ENCODE measurements around the gene TWSG1.
"Not testable (repeated sequence)": the region's sequence is repeated elsewhere in the genome, so short reads cannot be mapped to it uniquely, and the experiment has no call there.

Gene TWSG1

GRCh38 chr18:9392726-9393125, 58.2 kb downstream of the TWSG1 start:
- DNase-seq (ENCODE audit: low spot score), result no peak

DNA sequence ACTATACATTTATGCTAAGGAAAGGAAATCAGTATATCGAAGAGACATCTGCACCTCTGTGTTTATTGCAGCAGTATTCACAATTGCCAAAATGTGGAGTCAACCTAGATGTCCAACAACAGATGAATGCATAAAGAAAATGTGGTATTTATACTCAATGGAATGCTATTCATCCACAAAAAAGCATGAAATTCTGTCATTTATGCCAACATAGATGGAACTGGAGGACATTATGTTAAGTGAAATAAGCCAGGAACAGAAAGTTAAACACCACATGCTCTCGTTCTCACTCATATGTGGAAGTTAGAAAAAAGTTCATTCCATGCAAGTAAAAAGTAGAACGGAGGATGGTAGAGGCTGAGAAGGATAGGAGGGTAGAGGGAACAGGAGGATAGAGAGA, 59.5 kb downstream of the TWSG1 start:
- no peak for DNase-seq (ENCODE audit: low spot score)

- no peak for DNase-seq (ENCODE audit: low spot score)
Measured at GRCh38 chr18:9400197-9400596, 65.6 kb downstream of the TWSG1 start.

- no peak for DNase-seq (ENCODE audit: low spot score)
Measured at GRCh38 chr18:9401176-9401575, 66.6 kb downstream of the TWSG1 start.

DNA sequence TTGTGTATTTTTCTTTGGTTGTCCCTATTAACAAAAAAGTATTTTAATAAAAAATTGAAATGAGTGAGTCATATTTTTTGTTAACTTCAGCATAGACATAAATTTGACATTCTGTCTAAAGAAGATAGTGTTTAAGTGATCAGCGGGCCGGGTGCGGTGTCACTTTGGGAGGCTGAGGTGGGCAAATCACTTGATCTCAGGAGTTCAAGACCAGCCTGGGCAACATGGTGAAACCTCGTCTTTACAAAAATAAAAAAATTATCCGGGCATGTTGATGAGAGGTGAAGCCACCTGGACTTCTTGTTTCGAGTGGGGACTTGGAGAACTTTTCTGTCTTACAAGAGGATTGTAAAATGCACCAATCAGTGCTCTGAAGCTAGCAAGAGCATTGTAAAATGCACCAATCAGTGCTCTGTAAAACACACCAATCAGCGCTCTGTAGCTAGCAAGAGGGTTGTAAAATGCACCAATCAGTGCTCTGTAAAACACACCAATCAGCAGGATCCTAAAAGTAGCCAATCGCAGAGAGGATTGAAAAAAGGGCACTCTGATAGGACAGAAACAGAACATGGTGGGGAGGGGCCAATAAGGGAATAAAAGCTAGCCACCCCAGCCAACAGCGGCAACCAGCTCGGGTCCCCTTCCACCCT, 67.9 kb downstream of the TWSG1 start:
- DNase-seq (ENCODE audit: low spot score), result not testable (repeated sequence)

GRCh38 chr18:9403795-9404564, 69.4 kb downstream of the TWSG1 start:
- DNase-seq (ENCODE audit: low spot score), result no peak

- DNase-seq (ENCODE audit: low spot score), result no peak
Measured at GRCh38 chr18:9404565-9405060, 70.0 kb downstream of the TWSG1 start.

- DNase-seq (ENCODE audit: low spot score), result no peak
Measured at GRCh38 chr18:9405130-9405529, 70.6 kb downstream of the TWSG1 start.

GRCh38 chr18:9405977-9406376, 71.4 kb downstream of the TWSG1 start:
- no peak for DNase-seq (ENCODE audit: low spot score)

DNA sequence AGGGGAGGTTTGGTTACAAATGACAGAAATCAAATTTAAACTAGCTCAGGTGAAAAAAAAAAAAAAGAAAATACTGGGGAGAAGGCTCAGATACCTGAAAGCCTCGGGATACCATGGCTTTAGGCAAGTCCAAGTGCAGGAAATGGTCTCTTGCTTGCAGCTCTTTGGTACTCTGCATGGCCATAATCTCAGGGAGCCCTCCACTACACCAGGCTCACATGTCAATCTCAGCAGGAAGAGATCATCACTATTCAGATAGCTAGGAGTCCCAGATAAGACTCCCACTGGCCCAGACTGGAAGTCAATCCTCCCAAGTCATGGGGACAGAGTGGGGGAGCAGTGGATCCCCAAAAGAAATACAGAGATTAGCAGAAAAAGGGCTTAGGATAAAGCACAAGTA, 75.9 kb downstream of the TWSG1 start:
- no peak for DNase-seq (ENCODE audit: low spot score)

- peak; percentile 49 for DNase-seq (ENCODE audit: low spot score)
Measured at GRCh38 chr18:9413576-9413975, 79.0 kb downstream of the TWSG1 start.

GRCh38 chr18:9416563-9417072, 82.0 kb downstream of the TWSG1 start:
- DNase-seq (ENCODE audit: low spot score), result no peak

- DNase-seq (ENCODE audit: low spot score), result peak; percentile 70
Measured at GRCh38 chr18:9417073-9417851, 82.7 kb downstream of the TWSG1 start.

DNA sequence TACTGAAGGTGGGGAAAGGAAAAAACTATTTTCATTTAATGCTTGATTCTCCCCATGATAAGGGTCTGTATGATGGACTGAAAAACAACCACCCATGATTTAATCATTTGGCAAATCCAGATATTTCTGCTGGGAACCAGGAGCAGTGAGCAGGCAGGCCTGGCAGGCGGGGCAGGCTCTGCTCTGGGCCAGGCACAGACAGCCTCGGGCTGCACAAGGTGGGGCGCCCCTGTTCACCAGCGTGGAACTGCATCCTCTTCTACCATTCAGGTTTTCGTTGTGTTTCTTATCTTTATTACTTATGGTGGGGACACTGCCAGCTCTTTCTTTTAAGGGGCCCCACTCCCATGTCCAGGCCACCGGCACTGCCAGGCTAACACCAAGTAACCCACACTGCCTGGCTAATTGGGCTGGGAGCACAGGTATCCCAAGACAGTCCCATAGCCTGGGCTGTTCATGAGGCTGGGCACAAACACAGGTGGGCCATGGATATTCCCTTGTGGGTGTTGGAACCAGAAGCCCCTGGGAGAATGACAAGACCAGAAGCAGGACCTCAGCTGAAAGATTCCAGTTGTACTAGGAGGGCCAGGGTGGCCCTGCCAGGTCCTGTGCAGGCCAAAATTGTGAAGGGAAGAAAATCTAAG, 83.6 kb downstream of the TWSG1 start:
- DNase-seq (ENCODE audit: low spot score), result no peak

- DNase-seq (ENCODE audit: low spot score), result peak; percentile 53
Measured at GRCh38 chr18:9419956-9420631, 85.5 kb downstream of the TWSG1 start.

DNA sequence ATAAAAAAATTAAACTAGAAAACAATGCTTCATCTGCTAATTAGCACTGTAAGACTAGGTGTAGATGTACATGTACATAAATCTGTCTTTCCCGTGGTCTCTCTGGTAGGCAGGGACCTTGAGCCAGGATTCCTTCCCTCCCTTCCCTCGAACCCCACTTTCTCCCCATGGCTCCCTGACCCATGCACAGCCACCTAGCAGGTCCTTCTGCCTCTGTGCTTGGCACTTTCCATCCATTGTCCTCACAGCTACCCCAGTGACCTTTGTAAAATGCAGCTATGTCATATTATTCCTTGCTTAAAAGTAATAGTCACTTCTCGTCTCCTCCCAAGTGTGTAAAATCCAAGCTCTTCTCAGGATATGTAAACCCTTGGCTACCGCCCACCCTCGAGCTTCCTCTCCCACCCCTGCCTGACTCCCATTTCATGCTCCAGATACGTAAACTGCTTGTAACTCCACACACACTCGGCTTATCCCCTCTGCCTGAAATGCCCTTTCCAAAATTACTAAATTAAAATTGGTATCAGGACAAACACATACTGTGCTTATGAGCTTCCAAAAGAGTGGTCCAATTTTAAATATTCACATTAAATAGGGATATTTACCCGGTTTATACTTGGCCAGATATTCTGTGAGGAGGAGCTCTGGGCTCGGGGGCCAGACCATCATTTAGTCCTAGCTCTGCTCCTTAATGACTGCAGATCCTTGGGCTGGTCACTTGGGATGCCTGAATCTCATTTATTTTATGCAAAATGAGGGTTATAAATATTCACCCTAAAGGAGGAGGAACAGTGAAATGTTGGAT, 86.7 kb downstream of the TWSG1 start:
- DNase-seq (ENCODE audit: low spot score), result no peak

GRCh38 chr18:9421901-9422327, 87.3 kb downstream of the TWSG1 start:
- DNase-seq (ENCODE audit: low spot score), result no peak

DNA sequence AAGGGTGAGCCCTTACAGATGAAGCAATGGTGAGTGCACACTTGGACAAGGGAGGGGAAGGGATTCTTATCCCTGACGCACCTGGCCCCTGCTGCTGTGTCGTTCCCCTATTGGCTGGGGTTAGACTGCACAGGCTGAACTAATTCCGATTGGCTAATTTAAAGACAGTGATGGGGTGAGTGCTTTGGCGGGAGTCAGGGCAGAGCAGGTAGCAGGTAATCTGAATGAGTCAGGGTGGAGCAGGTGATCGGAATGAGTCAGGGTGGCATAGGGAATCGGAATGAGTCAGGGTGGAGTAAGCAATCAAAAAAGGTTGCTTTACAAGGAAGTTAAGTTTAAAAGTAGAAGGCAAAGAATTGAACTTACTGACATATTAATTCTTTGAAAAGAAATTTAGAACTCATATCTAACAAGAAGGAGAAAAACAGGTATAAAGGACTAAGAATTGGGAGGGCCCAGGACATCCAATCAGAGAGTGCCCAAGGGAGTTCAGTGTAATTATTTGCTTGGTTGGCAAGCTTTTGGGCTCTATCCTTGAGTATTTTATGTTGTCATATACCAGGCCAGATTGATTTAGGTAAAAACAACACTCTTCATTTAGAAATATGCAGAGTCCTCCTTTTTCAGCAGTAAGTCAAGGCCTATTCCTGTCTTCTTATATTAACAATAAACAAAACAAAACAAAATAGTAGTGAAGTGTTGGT, 88.4 kb downstream of the TWSG1 start:
- DNase-seq (ENCODE audit: low spot score), result no peak

GRCh38 chr18:9423648-9424047, 89.1 kb downstream of the TWSG1 start:
- DNase-seq (ENCODE audit: low spot score), result not testable (repeated sequence)

- not testable (repeated sequence) for DNase-seq (ENCODE audit: low spot score)
Measured at GRCh38 chr18:9424235-9424634, 89.7 kb downstream of the TWSG1 start.
